DND-41 (cell line): ENCODE data around the gene KCNA4.

Source experiments
- ATAC-seq: fragments of 200-7000 bp; cut with Tn5 transposase; 3 replicates; pipeline ENCODE4 v1.9.1; 2021; ENCODE audit warnings: low read depth; ENCODE audit not compliant: insufficient read depth
- DNase-seq: peaks from one replicate; pipeline ENCODE4 v3.0.0-alpha.2; 2020
- H2AFZ ChIP-seq: 2 replicates; pipeline ENCODE4 v1.6.0; 2012; ENCODE audit warnings: low read depth, low read length
- H3K27ac ChIP-seq: 2 replicates; pipeline ENCODE4 v1.5.1; 2012; ENCODE audit warnings: low read length, inconsistent platforms
- H3K27me3 ChIP-seq: fragments of 200-600 bp; sonication (generic); 2 replicates; pipeline ENCODE4 v1.6.0; 2012; ENCODE audit warnings: low read length, mild to moderate bottlenecking, inconsistent platforms; ENCODE audit not compliant: insufficient read depth, poor library complexity
- H3K36me3 ChIP-seq: 2 replicates; pipeline ENCODE4 v1.5.1; 2012; ENCODE audit warnings: low read length, inconsistent platforms; ENCODE audit not compliant: insufficient read depth
- H3K4me1 ChIP-seq: 2 replicates; pipeline ENCODE4 v1.5.1; 2012; ENCODE audit warnings: mild to moderate bottlenecking, low read length; ENCODE audit not compliant: insufficient read depth
- H3K4me2 ChIP-seq: 2 replicates; pipeline ENCODE4 v1.6.0; 2012; ENCODE audit warnings: mild to moderate bottlenecking, moderate library complexity, low read length, inconsistent platforms; ENCODE audit not compliant: insufficient read depth
- H3K4me3 ChIP-seq, 2 experiments: fragments of 200-600 bp in 1 of 2; shearing (Covaris generic) in 1 of 2; 2 replicates each; pipeline ENCODE4 v1.5.1; 2012 to 2016; ENCODE audit warnings: inconsistent platforms in 2 of 2, low read length in 2 of 2, mild to moderate bottlenecking in 2 of 2, low read depth in 1 of 2, moderate library complexity in 1 of 2
- H3K79me2 ChIP-seq: 2 replicates; pipeline ENCODE4 v1.6.0; 2012; ENCODE audit warnings: low read length, inconsistent platforms; ENCODE audit not compliant: insufficient read depth
- H3K9ac ChIP-seq: 2 replicates; pipeline ENCODE4 v1.6.0; 2012; ENCODE audit warnings: low read depth, mild to moderate bottlenecking, inconsistent platforms, low read length, moderate library complexity
- H3K9me3 ChIP-seq: 2 replicates; pipeline ENCODE4 v1.5.1; 2012; ENCODE audit warnings: low read length, moderate library complexity, mild to moderate bottlenecking, inconsistent platforms; ENCODE audit not compliant: insufficient read depth, severe bottlenecking
- H4K20me1 ChIP-seq: 2 replicates; pipeline ENCODE4 v1.6.0; 2012; ENCODE audit warnings: low read length; ENCODE audit not compliant: insufficient read depth
- CTCF ChIP-seq: IDR thresholded peaks from 2 replicates; pipeline ENCODE4 v1.5.1; 2012; ENCODE audit warnings: borderline replicate concordance, low read length, moderate library complexity, mild to moderate bottlenecking; ENCODE audit not compliant: poor library complexity, severe bottlenecking; ENCODE audit errors: extremely low read depth
- EZH2 ChIP-seq: IDR thresholded peaks from 3 replicates; pipeline ENCODE4 v1.6.1; 2012; ENCODE audit warnings: borderline replicate concordance, low read depth, mild to moderate bottlenecking, moderate library complexity, low read length, inconsistent platforms; ENCODE audit not compliant: severe bottlenecking

KCNA4 gene

GRCh38 chr11:30000986-30001750 is 15.7 kb downstream of the KCNA4 start:
- ATAC-seq (no peak), DNase-seq (no peak)
- Histone ChIP-seq H3K4me2 (no peak overlapping the region), H3K4me3 (no peak overlapping the region), H3K27me3 (no peaks in the 10 kb centered on the region), H3K4me1 (no peaks in the 10 kb centered on the region), H3K79me2 (no peaks in the 10 kb centered on the region), H4K20me1 (no peaks in the 10 kb centered on the region), H3K36me3 (no peaks in the 10 kb centered on the region), H2AFZ (no peak overlapping the region), H3K27ac (no peak overlapping the region), H3K9me3 (no peaks in the 10 kb centered on the region), H3K9ac (no peak overlapping the region)
- TF ChIP-seq EZH2 (no peak), CTCF (no peak)

- no peak for ATAC-seq
- no peaks in the 10 kb centered on the region for H3K27me3 ChIP-seq
Observed at GRCh38 chr11:29996016-29996415, 20.8 kb downstream of the KCNA4 start.

GRCh38 chr11:29989174-29989970 is 27.5 kb downstream of the KCNA4 start:
- no peak for TF ChIP-seq CTCF
- TF ChIP-seq EZH2, result no peak
- Histone ChIP-seq H3K79me2 (no peaks in the 10 kb centered on the region), H3K4me3 (no peak overlapping the region), H2AFZ (no peak overlapping the region), H3K27me3 (no peaks in the 10 kb centered on the region), H3K4me1 (no peaks in the 10 kb centered on the region), H3K4me2 (no peak overlapping the region), H3K27ac (no peak overlapping the region), H3K9me3 (no peaks in the 10 kb centered on the region), H3K9ac (no peak overlapping the region), H4K20me1 (no peaks in the 10 kb centered on the region), H3K36me3 (no peaks in the 10 kb centered on the region)
- DNase-seq, result no peak
- no peak for ATAC-seq

More at GRCh38 chr11:29996016-29996415, 20.8 kb downstream of the KCNA4 start:
- Histone ChIP-seq H3K4me1 (no peaks in the 10 kb centered on the region), H3K27ac (no peak overlapping the region), H3K9ac (no peak overlapping the region), H3K9me3 (no peaks in the 10 kb centered on the region), H3K36me3 (no peaks in the 10 kb centered on the region), H2AFZ (no peak overlapping the region), H3K79me2 (no peaks in the 10 kb centered on the region), H3K4me2 (no peak overlapping the region), H4K20me1 (no peaks in the 10 kb centered on the region), H3K4me3 (no peak overlapping the region)
- TF ChIP-seq EZH2 (no peak), CTCF (no peak)
- DNase-seq, result no peak
